ENCODE data around the gene UBE2E1. TPM values are rescaled to one million over a fixed set of nuclear protein-coding genes. Genes with fewer than 3 reads are reported as not detected.
A peak's percentile ranks its signal among the peaks of the same experiment; 100 is the strongest.

The UBE2E1 gene
- 10 to 100 TPM; 24.0 to 44.7 (median 28.7) TPM for total RNA-seq
- polyA plus RNA-seq = 10 to 100 TPM; 20.9 to 32.0 TPM

DNA sequence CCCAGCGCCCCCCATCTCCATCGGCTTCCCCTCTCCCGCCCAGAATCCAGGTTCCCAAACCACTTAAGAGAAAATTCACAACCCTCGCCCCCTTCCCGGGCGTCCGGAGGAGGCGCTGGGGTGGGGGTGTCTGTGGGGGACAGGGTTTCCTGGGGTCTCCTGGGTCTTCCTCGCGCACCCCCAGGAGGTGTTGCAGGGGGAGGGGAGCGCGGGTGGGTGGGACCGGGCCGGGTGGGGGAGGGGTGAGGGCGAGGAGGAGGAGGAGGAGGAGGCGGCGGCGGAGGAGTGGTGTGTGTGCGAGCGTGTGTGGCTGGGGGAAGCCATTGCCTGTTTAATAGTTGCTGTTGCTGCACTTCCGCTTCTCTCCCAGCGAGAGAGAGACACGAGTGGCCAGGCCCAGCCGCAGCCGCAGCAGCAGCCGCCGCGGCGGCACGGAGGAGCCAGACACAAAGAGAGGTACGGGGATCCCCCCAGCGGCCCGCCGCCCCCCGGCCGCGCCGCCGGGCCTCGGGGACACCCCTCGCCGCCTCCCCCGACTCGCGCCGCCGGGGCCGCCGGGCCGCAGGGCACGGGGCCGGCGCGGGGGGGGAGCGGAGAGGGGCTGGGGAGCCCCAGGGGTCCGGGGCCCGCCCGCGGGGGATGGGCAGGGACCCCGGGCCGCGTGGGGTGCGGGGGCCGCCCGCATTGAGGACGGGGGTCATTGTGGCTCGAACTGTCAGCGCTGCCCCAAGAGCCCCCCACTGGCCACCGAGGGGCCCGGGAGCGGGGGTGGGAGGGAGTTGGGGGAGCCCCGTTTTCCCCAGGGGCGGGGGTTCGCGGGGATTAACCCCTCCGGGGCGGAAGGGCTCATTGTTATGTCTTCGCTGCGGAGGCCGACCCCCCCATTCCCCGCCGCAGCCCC, at the start of gene UBE2E1:
UBE2E1 (plus strand) TSS at position 323 of the 901 bp plus-strand sequence. CDS start 1,315 bp downstream, outside the sequence.
- Histone ChIP-seq H3K9me3 (no peaks in the 10 kb centered on the region), H3K36me3 (no peaks in the 10 kb centered on the region), H3K4me1 (peaks cover 0 to 5% (median 5%) of the 10 kb centered on the region in 3 donors), H3K27ac (peak within 1 kb of the TSS; percentile 26 to 85 (median 69)), H3K4me3 (peak within 1 kb of the TSS; percentile 80 to 94 (median 86)), H3K27me3 (no peaks in the 10 kb centered on the region)
- WGBS, 2 donors = 0 to 1% methylated on average over 29 to 82 of the region's 82 CpGs
- FAIRE-seq (no peak), ATAC-seq (peak; percentile 66 to 83 (median 77)), DNase-seq (peak; percentile 60 to 84 (median 70))
- intact Hi-C loops (cut with DNase I) = no loop called here
- TF ChIP-seq, protein P1, sequence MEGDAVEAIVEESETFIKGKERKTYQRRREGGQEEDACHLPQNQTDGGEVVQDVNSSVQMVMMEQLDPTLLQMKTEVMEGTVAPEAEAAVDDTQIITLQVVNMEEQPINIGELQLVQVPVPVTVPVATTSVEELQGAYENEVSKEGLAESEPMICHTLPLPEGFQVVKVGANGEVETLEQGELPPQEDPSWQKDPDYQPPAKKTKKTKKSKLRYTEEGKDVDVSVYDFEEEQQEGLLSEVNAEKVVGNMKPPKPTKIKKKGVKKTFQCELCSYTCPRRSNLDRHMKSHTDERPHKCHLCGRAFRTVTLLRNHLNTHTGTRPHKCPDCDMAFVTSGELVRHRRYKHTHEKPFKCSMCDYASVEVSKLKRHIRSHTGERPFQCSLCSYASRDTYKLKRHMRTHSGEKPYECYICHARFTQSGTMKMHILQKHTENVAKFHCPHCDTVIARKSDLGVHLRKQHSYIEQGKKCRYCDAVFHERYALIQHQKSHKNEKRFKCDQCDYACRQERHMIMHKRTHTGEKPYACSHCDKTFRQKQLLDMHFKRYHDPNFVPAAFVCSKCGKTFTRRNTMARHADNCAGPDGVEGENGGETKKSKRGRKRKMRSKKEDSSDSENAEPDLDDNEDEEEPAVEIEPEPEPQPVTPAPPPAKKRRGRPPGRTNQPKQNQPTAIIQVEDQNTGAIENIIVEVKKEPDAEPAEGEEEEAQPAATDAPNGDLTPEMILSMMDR (IDR thresholded peaks at IDR 0.05) = no peak

DNA sequence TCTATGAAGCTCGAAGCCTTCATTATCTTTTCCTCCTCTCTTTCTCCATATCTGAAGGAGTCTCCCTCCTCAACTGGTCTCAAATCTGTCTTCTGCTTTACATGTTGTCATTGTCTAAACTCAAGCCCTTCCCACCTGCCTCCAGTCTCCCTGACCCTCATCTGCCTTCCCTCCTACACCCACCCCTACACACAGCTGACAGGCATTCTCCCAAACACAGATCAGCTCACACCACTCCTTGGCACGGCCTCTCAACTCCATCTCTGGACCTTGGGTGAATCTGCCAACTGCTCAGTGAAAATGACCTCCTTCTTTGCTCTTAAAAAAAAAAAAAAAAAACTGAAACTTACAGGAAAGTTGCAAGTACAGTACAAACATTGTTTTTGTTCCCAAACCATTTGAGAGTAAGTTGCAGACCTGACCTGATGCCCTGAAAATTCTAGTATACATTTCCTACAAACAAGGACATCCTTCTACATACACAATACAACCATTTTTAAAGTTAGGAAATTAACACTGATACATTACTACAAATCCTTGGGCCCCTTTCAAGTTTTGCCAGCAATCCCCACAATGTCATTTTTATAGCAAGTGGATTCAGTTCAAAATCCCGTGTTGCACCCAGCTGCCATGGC, 49.4 kb upstream of the UBE2E1 start:
- FAIRE-seq (no peak), ATAC-seq (no peak), DNase-seq (no peak)
- H3K27ac ChIP-seq = no peak overlapping the region
- H3K4me1 ChIP-seq = no peaks in the 10 kb centered on the region
- WGBS, 2 donors = 73 to 88% methylated on average over 3 of the region's 3 CpGs
- TF ChIP-seq, protein P1 (IDR thresholded peaks at IDR 0.05) = no peak
- no peaks in the 10 kb centered on the region for H3K36me3 ChIP-seq
- intact Hi-C loops (cut with DNase I) = no loop called here
- H3K4me3 ChIP-seq = no peak overlapping the region
- H3K9me3 ChIP-seq = no peaks in the 10 kb centered on the region
- no peaks in the 10 kb centered on the region for H3K27me3 ChIP-seq

DNA sequence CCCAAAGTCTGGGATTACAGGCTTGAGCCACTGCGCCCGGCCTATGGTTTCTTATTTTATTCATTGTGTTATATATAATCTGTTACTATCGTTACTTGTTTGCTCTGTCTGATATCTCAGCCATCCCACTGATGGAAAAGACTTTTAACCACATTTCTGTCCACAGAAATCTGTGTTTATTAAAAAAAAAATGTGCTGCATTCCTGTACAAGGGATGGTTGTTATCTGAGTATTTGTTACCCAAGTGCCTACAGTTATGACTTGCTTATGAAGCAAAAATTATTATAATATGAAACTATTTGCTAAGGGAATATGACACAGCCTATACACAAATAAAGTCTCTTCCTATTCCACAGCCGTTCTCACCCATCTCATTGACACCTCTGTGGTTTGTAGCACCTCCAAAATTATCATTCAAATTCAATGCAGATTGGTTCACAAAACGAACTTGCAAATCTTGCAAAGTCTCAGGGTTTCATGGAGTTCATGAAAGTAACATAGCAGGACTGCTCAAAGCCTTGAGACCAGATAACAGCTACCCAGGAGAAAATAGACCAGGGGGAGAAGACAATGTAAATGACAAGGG, 47.4 kb upstream of the UBE2E1 start:
- intact Hi-C loops (cut with DNase I) = no loop called here
- WGBS, 2 donors = 77 to 86% methylated on average over 5 of the region's 5 CpGs
- DNase-seq (no peak), FAIRE-seq (no peak), ATAC-seq (no peak)
- H3K36me3 ChIP-seq = no peaks in the 10 kb centered on the region
- H3K4me3 ChIP-seq = no peak overlapping the region
- no peak overlapping the region for H3K27ac ChIP-seq
- H3K9me3 ChIP-seq = no peaks in the 10 kb centered on the region
- H3K27me3 ChIP-seq = no peaks in the 10 kb centered on the region
- TF ChIP-seq, protein P1 (IDR thresholded peaks at IDR 0.05) = no peak
- H3K4me1 ChIP-seq = no peaks in the 10 kb centered on the region

DNA sequence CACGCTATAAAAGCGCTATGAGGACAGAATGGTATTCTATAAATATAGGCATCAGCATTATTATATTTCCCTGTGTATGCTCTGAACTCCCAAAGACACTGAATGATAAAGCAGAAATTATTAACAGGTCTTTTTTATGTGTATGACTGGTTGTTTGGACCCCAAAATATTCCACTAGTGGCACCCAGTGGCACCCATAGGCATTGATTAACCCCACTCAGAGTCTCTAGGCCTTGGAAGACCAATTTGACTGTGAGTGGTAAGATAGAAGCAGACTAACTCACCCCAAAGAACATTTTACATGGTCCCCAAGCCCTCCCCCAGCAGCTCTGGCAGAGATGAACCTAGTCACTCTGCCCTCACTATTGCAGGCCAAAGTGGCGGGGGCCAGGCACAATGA, 45.4 kb upstream of the UBE2E1 start:
- FAIRE-seq = no peak
- H3K36me3 ChIP-seq = no peaks in the 10 kb centered on the region
- no peaks in the 10 kb centered on the region for H3K27me3 ChIP-seq
- H3K27ac ChIP-seq = no peak overlapping the region
- intact Hi-C loops (cut with DNase I) = no loop called here
- no peak for ATAC-seq
- H3K4me1 ChIP-seq = no peaks in the 10 kb centered on the region
- H3K9me3 ChIP-seq = no peaks in the 10 kb centered on the region
- TF ChIP-seq, protein P1 (IDR thresholded peaks at IDR 0.05) = no peak
- no peak overlapping the region for H3K4me3 ChIP-seq
- WGBS, 2 donors = 96 to 97% methylated on average over 3 of the region's 3 CpGs
- DNase-seq = no peak

Data from pancreas (tissue), 10 donors.